GM21447 (cell line): Measurements from ENCODE around the gene MPRIP.

Source experiments
- ATAC-seq: cut with Tn5 transposase; IDR thresholded peaks from one replicate; pipeline ENCODE4 v1.9.1; 2021; ENCODE audit not compliant: unreplicated experiment

Gene MPRIP

DNA sequence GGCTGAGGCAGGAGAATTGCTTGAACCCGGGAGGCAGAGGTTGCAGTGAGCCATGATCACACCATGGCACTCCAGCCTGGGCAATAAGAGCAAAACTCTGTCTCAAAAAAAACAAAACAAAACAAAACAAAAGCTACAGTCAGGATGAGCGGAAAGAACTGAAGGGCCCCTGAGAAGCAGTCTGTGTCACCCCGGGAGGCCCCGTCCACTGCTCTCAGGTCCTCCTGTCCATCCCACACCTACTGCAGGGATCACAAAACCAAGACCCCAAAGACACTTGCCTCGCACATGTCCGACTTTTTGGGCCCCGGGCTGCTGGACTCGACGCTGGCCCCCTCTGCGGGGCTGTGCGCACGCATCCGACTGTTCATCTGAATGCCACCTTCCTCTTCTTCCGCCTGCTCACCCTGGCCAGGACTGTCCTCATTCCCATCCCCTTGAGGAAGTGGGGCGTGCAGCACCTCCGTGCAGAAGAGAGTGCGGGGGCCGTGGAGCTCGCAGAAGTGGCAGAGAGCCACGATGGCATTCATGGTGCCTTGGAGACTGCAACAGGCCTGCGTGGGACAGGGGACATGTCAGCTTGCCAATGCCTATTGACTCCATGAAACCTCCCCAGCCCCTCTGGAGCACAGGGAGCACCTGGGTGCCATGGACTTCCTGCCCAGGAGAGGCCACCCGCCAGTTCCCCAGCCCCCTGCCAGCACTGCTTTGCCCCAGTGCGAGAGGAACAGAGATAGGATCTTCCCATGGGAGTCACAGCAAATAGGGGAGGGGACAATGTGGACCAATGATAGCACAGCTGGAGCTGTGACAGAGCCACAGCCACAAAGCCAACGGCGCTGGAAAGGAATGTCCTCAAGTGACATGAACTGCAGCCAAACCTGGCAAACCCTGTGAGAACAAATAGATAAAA lies 185.6 kb downstream of the MPRIP start:
- no peak for ATAC-seq

DNA sequence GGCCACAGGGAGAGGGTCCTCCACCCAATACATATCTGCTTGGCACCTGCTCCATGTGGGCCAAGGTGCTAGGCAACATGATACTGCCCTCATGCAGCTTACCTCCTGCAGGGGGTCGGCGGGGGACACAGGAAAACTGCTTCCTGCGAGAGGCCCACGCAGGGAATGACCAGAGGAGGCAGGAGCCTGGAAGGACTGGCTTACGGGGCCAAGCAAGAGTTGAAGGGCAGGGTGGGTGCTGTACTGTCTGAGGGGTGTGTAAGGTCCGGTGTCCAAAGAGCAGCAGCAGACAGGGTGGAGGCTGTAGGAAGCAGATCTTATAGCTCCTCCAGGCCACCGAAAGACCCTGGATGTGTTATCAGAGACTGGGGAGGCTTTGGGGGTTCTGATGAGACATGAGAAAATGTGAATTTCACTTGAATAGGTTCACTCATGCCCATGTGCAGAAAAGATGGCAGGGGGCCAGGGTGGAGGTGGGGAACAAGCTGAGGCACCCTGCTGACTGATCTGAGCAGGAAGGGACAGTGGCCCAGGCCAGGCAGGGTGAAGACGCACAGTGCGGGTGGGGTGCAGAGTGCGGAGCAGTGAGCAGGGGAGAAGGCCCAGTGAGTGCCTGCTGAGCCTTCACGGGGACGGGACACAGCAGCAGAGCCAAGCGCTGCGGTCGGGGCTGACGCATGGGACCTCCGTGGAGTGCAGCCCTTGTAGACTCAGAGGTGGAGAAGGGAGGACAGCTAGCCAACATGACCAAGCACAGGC lies 186.4 kb downstream of the MPRIP start:
- ATAC-seq: no peak

DNA sequence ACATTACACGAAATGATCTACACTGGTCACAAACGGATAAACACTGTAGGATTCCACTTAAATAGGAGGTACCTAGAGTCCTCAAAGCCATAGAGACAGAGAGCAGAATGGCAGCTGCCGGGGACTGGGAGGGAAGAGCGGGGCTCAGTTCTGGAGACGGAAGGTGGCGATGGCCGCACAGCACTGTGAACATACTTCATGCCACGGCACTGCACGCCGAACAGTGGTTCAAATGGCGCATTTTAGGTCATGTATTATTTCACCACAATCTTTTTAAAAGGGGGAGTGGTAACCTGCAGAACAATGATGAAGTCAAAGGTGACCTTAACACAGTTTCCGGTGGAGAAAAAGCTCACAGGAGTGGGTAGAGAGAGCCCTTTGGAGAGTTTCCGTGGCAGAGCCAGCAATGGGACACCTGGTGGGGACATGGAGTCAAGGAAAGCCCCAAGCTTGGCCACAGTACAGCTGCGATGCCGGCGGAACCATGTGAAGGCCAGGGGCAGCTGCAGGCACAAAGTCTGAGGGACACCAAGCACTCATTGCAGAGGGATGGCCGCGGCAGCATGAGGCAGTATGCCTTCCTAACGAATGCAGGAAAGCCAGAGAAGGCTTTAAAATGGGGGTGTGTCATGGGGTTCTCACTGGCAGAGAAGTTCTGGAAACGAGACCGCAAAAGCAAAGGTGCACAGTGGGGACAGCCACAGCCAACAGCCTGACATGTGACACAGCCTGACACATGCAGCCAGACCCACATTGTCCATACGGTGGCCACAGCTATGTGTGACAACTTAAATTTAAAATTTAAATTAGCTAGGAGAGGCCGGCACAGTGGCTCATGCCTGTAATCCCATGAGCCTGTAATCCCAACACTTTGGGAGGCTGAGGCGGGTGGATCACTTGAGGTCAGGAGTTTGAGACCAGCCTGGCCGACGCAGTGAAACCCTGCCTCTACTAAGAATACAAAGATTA lies 187.4 kb downstream of the MPRIP start:
- ATAC-seq: no peak

DNA sequence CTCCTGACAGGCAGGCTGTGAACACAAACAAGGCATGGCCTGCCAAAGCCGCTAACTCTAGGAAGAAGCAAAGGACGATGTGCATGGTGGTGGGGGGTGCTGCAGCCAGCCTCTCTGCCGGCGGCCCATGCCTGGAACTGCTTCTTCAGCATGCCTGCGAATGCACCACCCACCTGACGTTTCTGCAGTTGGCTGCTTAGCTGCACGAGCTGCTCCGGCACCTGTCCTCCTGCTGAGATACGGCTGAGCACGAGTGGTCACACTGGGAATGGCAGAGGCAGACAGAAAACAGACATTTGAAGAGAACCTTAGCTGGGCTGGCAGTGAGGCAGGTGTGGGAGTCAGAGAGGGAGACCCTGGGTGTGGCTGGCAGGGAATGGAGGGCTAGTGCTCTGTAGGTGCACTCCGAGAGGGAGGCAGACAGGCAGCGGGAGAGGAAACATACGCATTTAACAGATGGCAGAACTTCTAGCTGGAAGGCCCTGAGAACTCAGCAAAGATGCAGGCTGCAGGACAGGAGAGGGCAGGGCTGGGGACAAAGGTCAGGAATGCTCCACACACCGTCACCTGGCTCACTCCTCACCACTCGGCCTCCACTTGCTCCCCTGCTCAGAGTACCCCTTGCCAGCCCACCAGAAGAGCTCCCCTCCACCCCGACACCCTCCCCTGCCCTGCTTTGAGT lies 189.5 kb downstream of the MPRIP start:
- no peak for ATAC-seq

DNA sequence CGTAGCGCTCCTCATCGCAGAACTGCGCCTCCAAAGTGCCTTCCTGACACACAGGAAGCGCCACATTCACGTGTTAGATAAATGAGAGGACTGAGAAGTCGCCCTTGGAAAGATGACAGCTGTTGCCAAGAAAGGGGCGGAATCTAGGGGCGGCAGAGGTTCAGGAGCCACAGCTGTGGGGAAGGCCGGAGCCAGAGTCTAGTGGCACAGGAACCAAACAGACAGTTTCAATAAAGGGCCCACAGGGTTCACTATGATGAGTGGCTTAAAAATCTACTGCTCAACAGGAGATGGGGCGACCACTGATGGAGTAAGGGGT lies 190.0 kb downstream of the MPRIP start:
- no peak for ATAC-seq

DNA sequence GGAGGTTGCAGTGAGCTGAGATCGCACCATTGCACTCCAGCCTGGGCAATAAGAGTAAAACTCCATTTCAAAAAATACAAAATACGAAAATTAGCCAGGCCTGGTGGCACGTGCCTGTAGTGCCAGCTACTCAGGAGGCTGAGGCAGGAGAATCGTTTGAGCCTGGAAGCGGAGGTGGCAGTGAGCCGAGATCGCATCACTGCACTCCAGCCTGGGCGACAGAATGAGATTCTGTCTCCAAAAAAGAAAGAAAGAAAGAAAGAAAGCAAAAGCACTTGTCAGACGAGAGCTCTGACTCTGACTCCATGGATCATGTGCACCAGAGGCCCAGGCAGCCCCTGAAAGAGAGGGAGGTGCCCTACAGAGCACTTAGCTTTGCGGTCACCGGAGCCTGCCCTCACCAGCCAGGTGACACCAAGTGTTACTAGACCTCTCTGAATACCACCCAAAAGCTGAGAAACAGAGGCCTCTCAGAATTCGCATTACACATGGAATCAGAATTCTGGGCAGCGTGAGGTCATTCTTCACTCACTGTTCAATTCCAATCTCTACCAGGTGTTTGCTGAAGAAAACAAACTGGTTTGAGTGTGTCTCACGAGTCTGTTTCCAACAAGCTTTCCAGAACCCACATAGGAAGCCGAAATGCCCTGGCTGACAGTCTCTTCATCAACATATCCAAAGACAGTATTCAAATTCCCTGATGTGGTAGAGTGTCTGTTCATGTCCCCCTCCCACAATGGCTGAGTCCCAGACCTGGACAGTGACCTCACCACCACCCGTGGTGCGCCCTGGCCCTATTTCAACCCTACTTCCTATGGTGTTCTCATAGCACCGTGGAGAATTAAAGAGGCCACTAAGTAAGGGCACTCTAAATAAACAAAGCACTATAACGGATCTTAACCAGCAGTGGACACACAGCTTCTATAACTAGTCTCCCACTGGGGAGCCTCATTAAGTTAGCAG lies 193.2 kb downstream of the MPRIP start:
- no peak for ATAC-seq

DNA sequence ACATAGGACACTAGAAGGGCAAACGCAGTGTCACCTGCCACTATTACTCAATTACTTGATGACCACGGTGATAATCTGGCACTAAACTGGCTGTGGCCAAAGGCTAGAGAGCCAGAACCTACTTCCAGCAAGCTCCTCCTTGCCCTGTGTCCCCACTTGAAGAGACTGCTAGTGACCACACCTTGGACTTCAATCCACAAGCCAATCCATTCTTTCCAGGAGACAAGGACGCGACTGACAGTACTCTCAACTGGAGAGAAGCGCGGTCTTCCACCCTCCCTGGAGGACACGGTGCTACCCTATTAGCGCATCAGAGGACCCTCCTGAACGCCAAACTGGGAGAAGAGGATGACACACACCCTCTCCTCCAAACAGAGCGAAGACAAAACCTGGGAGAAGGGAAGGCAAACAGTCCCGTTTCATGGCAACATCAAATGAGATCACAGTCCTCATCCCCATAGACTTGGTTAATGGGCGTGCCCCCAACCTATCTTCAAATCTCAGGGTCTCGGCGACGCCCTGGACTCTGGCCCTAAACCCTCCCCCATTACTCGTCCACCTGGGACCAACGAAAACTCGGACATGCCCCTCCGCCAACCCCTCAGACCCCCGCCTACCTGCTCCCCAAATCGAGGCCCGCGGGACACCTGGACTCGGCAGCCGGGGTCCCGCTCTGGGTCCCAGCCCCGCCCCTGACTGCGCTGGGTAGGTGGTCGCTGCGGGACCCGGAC lies 194.2 kb downstream of the MPRIP start:
- peak; percentile 19 for ATAC-seq

DNA sequence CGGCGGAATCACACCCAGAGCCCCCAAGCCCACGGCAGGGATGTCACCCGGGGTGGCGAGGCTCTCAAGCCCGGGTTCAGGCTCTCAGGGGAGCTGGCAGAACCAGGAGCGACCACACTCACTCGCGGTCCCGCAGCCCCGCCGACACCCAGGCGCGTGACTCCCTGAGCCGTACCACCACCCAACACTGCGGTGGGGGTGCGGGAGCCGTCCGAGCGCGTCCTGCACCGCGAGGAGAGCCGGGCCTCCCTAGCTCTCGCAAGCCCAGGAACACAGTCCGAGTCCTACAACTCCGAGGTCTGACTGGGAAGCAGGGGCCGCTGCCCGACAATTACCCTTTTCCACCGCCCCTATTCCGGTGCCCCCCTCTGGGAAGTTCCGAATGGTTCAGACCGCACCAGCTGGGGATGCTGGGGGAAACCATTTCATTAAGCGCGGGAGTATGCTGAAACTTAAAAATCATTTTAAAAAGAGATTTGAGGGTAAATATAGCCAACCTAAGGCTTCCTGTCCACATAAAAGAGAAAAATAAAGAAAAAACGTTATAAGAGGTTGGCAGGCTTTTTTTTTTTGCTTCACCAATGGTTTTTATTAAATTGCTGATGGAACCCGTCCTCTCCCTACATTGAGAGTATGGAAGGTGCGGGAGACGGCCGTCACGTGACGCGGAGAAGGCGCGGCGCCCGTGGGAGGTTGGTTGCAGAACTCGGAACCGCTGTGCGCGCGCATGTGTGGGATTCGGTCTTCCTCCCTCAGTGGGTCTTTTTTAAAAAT lies 195.0 kb downstream of the MPRIP start, which contains the start of gene FLCN:
Gene FLCN, minus strand, starts transcription at position 143 of the 774 bp plus-strand sequence. CDS start 9,031 bp downstream, outside the sequence.
- ATAC-seq: peak; percentile 72

DNA sequence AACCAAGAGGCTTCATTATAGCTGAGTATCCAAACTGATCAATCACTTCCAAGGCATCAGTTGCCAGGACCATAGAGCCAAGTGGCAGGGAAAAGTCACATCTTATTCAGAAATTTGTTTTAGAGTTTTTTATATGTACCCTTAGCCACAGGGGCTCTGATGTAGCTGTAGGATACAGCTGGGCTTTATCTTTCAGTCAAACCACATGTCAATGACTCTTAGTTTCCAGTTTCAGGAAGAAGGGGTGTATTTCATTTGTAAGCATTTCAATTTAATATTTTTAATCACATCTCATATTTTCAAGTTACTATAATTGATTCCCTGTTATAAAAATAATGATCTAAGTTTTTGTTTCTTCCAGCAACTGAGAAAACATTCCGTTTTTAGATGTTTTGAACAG lies 197.6 kb downstream of the MPRIP start:
- no peak for ATAC-seq

DNA sequence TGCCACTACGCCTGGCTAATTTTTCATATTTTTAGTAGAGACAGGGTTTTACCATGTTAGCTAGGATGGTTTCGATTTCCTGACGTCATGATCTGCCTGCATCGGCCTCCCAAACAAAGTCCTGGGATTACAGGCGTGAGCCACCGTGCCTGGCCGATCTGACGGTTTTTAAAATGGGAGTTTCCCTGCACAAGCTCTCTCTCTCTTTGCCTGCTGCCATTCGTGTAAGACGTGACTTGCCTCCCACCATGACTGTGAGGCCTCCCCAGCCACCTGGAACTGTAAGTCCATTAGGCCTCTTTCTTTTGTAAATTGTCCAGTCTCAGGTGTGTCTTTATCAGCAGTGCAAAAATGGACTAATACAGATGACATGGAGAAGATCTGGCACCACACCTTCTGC lies 199.4 kb downstream of the MPRIP start:
- ATAC-seq: no peak

DNA sequence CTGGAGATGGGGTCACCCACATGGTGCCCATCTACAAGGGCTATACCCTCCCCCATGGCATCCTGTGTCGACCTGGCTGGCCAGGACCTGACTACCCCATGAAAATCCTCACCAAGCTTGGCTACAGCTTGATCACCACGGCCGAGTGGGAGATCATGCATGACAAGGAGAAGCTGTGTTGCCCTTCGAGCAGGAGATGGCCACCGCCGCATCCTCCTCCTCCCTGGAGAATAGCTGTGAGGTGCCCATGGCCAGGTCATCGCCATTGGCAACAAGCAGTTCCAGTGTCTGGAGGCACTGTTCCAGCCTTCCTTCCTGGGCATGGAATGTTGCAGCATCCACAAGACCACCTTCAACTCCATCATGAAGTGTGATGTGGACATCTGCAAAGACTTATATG lies 200.0 kb downstream of the MPRIP start:
- no peak for ATAC-seq
